AG09309 (cell line): Measurements from ENCODE around the gene CD52.

ENCODE experiments used
- DNase-seq: peaks from one replicate; pipeline ENCODE4 v3.0.0-alpha.2; 2010; ENCODE audit warnings: low read depth
- H3K4me3 ChIP-seq: 2 replicates; pipeline ENCODE4 v1.5.1; 2011; ENCODE audit warnings: mild to moderate bottlenecking, low read depth, low read length, moderate library complexity; ENCODE audit not compliant: control insufficient read depth
- CTCF ChIP-seq: IDR thresholded peaks from 2 replicates; pipeline ENCODE4 v1.5.1; 2011; ENCODE audit warnings: mild to moderate bottlenecking, low read depth, low read length, inconsistent platforms; ENCODE audit not compliant: insufficient read depth, control insufficient read depth; ENCODE audit errors: missing control alignments

CD52 gene

GRCh38 chr1:26336477-26337205 is 18.9 kb downstream of the CD52 start:
- DNase-seq: no peak
- H3K4me3 ChIP-seq: peak overlapping the region; percentile 34
- TF ChIP-seq CTCF: no peak

GRCh38 chr1:26337206-26337535 is 19.4 kb downstream of the CD52 start:
- H3K4me3 ChIP-seq: no peak overlapping the region
- no peak for TF ChIP-seq CTCF
- no peak for DNase-seq

GRCh38 chr1:26337625-26338024 is 19.9 kb downstream of the CD52 start:
- no peak for DNase-seq
- H3K4me3 ChIP-seq: no peak overlapping the region
- TF ChIP-seq CTCF: no peak

GRCh38 chr1:26338670-26339069 is 20.9 kb downstream of the CD52 start:
- no peak for TF ChIP-seq CTCF
- no peak overlapping the region for H3K4me3 ChIP-seq
- no peak for DNase-seq

GRCh38 chr1:26340047-26340481 is 22.3 kb downstream of the CD52 start:
- TF ChIP-seq CTCF: no peak
- DNase-seq: no peak
- H3K4me3 ChIP-seq: no peak overlapping the region

- H3K4me3 ChIP-seq: no peak overlapping the region
- DNase-seq: no peak
- no peak for TF ChIP-seq CTCF
Observed at GRCh38 chr1:26344147-26344920, 26.6 kb downstream of the CD52 start.
